ENCODE results near the gene CRYM.

DNA sequence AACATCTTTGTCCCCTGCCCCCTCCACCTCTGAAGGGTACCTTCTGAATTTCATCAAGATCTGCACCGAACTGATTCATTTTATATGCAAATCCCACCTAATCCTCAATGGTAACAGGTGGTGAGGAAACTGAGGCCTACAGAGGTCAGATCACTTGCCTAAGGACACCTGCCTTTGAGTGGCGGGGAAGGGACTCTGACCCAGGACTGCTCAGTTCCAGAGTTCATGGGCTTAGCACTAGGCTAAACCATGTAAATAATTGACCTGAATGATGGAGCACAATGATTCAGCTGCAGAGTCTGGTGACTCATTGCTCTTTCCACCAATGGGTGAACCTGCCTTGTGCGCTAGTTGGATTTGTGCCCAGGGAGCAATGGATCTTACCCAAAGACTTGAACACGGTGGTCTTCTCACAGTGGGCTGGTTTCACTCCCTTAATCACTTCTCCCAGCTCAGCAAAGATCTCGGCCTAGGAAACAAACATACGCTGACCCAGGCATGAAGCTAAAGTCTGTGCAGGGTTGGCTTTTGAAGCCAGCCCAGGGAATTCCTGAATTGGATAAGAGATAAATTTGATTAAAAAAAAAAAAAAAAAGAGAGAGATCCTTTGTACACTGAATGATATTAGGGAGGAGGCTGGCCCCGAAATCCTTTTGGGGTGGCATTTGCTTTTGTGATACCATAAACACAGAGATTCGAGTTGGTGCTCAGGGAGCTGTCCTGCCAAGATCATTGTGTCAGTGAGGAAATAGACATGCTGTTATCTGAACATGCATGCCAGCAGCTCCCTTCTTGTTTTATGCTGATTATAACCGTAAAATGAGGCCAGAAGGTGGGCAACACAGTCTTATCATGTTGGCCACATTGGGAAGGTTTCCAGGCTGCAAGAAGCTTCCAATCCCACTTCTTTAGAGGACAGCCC lies 17.0 kb downstream of the CRYM start:
- TF ChIP-seq, protein P1, sequence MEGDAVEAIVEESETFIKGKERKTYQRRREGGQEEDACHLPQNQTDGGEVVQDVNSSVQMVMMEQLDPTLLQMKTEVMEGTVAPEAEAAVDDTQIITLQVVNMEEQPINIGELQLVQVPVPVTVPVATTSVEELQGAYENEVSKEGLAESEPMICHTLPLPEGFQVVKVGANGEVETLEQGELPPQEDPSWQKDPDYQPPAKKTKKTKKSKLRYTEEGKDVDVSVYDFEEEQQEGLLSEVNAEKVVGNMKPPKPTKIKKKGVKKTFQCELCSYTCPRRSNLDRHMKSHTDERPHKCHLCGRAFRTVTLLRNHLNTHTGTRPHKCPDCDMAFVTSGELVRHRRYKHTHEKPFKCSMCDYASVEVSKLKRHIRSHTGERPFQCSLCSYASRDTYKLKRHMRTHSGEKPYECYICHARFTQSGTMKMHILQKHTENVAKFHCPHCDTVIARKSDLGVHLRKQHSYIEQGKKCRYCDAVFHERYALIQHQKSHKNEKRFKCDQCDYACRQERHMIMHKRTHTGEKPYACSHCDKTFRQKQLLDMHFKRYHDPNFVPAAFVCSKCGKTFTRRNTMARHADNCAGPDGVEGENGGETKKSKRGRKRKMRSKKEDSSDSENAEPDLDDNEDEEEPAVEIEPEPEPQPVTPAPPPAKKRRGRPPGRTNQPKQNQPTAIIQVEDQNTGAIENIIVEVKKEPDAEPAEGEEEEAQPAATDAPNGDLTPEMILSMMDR (IDR thresholded peaks at IDR 0.05; ENCODE audit: insufficient read depth, low read length, poor library complexity, severe bottlenecking): no peak
- TF ChIP-seq EZH2phosphoT487 (conservative IDR thresholded peaks at IDR 0.05; ENCODE audit: low read length): no peak
